ENCODE measurements around the gene BIRC2. TPM values are rescaled to one million over a fixed set of nuclear protein-coding genes. Genes with fewer than 3 reads are reported as not detected.

Gene BIRC2
- polyA plus RNA-seq, 2 of the 4 experiments (the other 2 are of a cell fraction): 24.2 to 60.4 TPM

DNA sequence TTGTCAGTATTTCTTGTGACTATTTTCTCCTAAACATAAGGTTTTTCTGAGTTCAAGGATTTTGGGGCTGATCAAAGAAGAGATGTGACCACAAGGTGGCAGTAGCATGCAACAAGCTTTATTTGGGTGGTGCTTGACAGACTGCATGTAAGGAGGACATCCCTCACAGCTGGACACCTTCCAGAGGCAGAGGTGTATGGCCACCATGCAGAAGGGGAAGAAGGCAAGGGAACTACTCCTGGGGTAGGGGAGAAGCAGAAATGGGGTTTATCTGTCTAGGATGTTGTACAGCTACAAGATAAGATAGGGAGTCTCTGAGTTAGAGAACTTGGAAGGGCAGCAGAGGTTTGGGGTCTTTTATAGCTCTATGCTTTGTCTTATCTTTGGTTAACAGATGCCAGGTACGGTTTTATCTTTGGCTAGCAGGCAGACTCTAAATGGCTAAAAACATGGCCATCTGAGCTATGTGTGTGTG lies 5.1 kb upstream of the BIRC2 start:
- CTCF ChIA-PET: interaction anchor here (0.7 to 5.1 kb wide), 36 partner anchors 8 to 325 kb away, joined by 3 to 74 read pairs (median 4); no protein-coding TSS in a partner anchor
- POLR2A ChIA-PET: interaction anchor here (0.8 kb wide), 1 partner anchor 325 kb away, joined by 5 read pairs; no protein-coding TSS in a partner anchor
- FAIRE-seq (peak; percentile 87), DNase-seq (ENCODE audit: low read depth in 1 of 2, low spot score in 1 of 2) (peak; percentile 68 to 87), ATAC-seq (peak; percentile 73 to 85)
- H3K9me3 ChIP-seq: no peaks in the 10 kb centered on the region
- H3K4me2 ChIP-seq: no peak overlapping the region
- 71% methylated on average over 1 of the region's 1 CpG for WGBS (ENCODE audit: missing lambda C conversion rate)
- peaks cover 25% of the 10 kb centered on the region for H3K4me1 ChIP-seq
- no peak overlapping the region; a peak in 2 of 6 replicates for H3K27ac ChIP-seq
- no peak overlapping the region for H3K4me3 ChIP-seq
- TF ChIP-seq EHMT2 (IDR thresholded peaks at IDR 0.05; ENCODE audit: low read depth) (no peak), ELK1 (IDR thresholded peaks at IDR 0.05; ENCODE audit: low read depth, low read length) (no peak), HOXB5 (CRISPR knock-in tag; IDR thresholded peaks at IDR 0.05) (no peak), ZSCAN20 (CRISPR knock-in tag; IDR thresholded peaks at IDR 0.05) (no peak), RAD21 (conservative IDR thresholded peaks at IDR 0.05 in 1 of 2, IDR thresholded peaks at IDR 0.05 in 1 of 2) (peak; percentile 72 to 83), CTCF (IDR thresholded peaks at IDR 0.05) (peak; percentile 79), SMC3 (IDR thresholded peaks at IDR 0.05) (peak; percentile 81)
- TF ChIP-seq, protein P1, sequence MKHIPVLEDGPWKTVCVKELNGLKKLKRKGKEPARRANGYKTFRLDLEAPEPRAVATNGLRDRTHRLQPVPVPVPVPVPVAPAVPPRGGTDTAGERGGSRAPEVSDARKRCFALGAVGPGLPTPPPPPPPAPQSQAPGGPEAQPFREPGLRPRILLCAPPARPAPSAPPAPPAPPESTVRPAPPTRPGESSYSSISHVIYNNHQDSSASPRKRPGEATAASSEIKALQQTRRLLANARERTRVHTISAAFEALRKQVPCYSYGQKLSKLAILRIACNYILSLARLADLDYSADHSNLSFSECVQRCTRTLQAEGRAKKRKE (CRISPR knock-in tag; IDR thresholded peaks at IDR 0.05; ENCODE audit: low read depth): no peak

- no peak for FAIRE-seq
- 32% methylated on average over 1 of the region's 1 CpG for WGBS (ENCODE audit: missing lambda C conversion rate)
- Histone ChIP-seq H3K4me1 (peaks cover 29% of the 10 kb centered on the region), H3K4me2 (peak overlapping the region; percentile 88; the same call in 1 of the 3 replicates), H3K27ac (peak overlapping the region in 1 of 2 experiments; percentile 33; a peak in 1 of 6 replicates), H3K9me3 (no peaks in the 10 kb centered on the region), H3K4me3 (no peak overlapping the region)
- CTCF ChIA-PET: interaction anchor here (0.8 to 5.1 kb wide), 7 partner anchors 24 to 270 kb away, joined by 3 to 74 read pairs (median 3); no protein-coding TSS in a partner anchor
- TF ChIP-seq RCOR1 (IDR thresholded peaks at IDR 0.05; ENCODE audit: low read depth, low read length) (no peak), POLR2A (IDR thresholded peaks at IDR 0.05; ENCODE audit: low read length) (no peak), ESRRA (IDR thresholded peaks at IDR 0.05; ENCODE audit: borderline replicate concordance, low read length) (no peak), ZFP36 (IDR thresholded peaks at IDR 0.05; ENCODE audit: borderline replicate concordance, partially characterized antibody) (no peak), ZC3H11A (IDR thresholded peaks at IDR 0.05) (no peak), HOXB13 (CRISPR knock-in tag; IDR thresholded peaks at IDR 0.05; ENCODE audit: low read depth) (no peak), CBX2 (IDR thresholded peaks at IDR 0.05; ENCODE audit: borderline replicate concordance, low read depth) (no peak), TFCP2L1 (CRISPR knock-in tag; IDR thresholded peaks at IDR 0.05) (no peak), HEYL (CRISPR knock-in tag; IDR thresholded peaks at IDR 0.05) (no peak), BHLHE40 (IDR thresholded peaks at IDR 0.05; ENCODE audit: low read depth, low read length) (no peak), EP300 (IDR thresholded peaks at IDR 0.05) (no peak), KDM1A (IDR thresholded peaks at IDR 0.05; ENCODE audit: low read depth) (no peak), FOSL2 (IDR thresholded peaks at IDR 0.05) (no peak), FOSL2 (CRISPR knock-in tag; IDR thresholded peaks at IDR 0.05) (no peak), CHD2 (IDR thresholded peaks at IDR 0.05; ENCODE audit: low read length, partially characterized antibody) (no peak), CEBPB (IDR thresholded peaks at IDR 0.05) (no peak), ZNF302 (CRISPR knock-in tag; IDR thresholded peaks at IDR 0.05) (no peak), FOSB (CRISPR knock-in tag; IDR thresholded peaks at IDR 0.05) (no peak)
- TF ChIP-seq, protein P1 (CRISPR knock-in tag; IDR thresholded peaks at IDR 0.05; ENCODE audit: low read depth): no peak
- TF ChIP-seq, protein P2, sequence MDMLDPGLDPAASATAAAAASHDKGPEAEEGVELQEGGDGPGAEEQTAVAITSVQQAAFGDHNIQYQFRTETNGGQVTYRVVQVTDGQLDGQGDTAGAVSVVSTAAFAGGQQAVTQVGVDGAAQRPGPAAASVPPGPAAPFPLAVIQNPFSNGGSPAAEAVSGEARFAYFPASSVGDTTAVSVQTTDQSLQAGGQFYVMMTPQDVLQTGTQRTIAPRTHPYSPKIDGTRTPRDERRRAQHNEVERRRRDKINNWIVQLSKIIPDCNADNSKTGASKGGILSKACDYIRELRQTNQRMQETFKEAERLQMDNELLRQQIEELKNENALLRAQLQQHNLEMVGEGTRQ (IDR thresholded peaks at IDR 0.05): no peak
- TF ChIP-seq, protein P3, sequence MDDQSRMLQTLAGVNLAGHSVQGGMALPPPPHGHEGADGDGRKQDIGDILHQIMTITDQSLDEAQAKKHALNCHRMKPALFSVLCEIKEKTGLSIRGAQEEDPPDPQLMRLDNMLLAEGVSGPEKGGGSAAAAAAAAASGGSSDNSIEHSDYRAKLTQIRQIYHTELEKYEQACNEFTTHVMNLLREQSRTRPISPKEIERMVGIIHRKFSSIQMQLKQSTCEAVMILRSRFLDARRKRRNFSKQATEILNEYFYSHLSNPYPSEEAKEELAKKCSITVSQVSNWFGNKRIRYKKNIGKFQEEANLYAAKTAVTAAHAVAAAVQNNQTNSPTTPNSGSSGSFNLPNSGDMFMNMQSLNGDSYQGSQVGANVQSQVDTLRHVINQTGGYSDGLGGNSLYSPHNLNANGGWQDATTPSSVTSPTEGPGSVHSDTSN (IDR thresholded peaks at IDR 0.05): no peak
- no peak for ATAC-seq
- POLR2A ChIA-PET: no interaction called here
- no peak for DNase-seq (ENCODE audit: low read depth in 1 of 2, low spot score in 1 of 2)
Measured at GRCh38 chr11:102343809-102344208, 3.2 kb upstream of the BIRC2 start.

Data from A549 (cell line).